ENCODE results near the gene OTUB1.
A peak's percentile ranks its signal among the peaks of the same experiment; 100 is the strongest.

OTUB1 gene

GRCh38 chr11:63978551-63979239 lies 7.5 kb upstream of the OTUB1 start:
- no peak for DNase-seq

- DNase-seq = no peak
Observed at GRCh38 chr11:63979426-63979825, 6.8 kb upstream of the OTUB1 start.

- peak; percentile 54 to 74 for DNase-seq
Observed at GRCh38 chr11:63985812-63986155, 454 bp upstream of the OTUB1 start.

GRCh38 chr11:63986932-63987513 lies 785 bp downstream of the OTUB1 start:
- DNase-seq = no peak

GRCh38 chr11:63991558-63991957 lies 5.3 kb downstream of the OTUB1 start:
- no peak for DNase-seq

GRCh38 chr11:63993100-63993499 lies 6.9 kb downstream of the OTUB1 start:
- DNase-seq = no peak

GRCh38 chr11:63993993-63994392 lies 7.8 kb downstream of the OTUB1 start:
- no peak for DNase-seq

- DNase-seq = no peak
Observed at GRCh38 chr11:63996512-63996911, 10.3 kb downstream of the OTUB1 start.

GRCh38 chr11:63997104-63997700 lies 11.0 kb downstream of the OTUB1 start:
- DNase-seq = no peak

- DNase-seq = no peak
Observed at GRCh38 chr11:63997801-63998337, 11.6 kb downstream of the OTUB1 start.

GRCh38 chr11:63998558-63999348 lies 12.5 kb downstream of the OTUB1 start:
- no peak for DNase-seq

GRCh38 chr11:63999349-64000025 lies 13.2 kb downstream of the OTUB1 start:
- DNase-seq = peak; percentile 42 to 69

- DNase-seq = peak; percentile 73 to 78
Observed at GRCh38 chr11:64000026-64000739, 13.9 kb downstream of the OTUB1 start.

- no peak for DNase-seq
Observed at GRCh38 chr11:64000740-64001483, 14.7 kb downstream of the OTUB1 start.

- no peak for DNase-seq
Observed at GRCh38 chr11:64001484-64002420, 15.5 kb downstream of the OTUB1 start.

- DNase-seq = no peak
Observed at GRCh38 chr11:64003807-64004589, 17.8 kb downstream of the OTUB1 start.

- no peak for DNase-seq
Observed at GRCh38 chr11:64004590-64004984, 18.3 kb downstream of the OTUB1 start.

GRCh38 chr11:64005691-64006090 lies 19.5 kb downstream of the OTUB1 start:
- no peak for DNase-seq

GRCh38 chr11:64006398-64006797 lies 20.2 kb downstream of the OTUB1 start:
- DNase-seq = no peak

Data from CD4-positive, alpha-beta T cell treated with Interferon alpha-2 for 1 hour (primary cell).